ENCODE measurements around the gene NAA11. TPM values are rescaled to one million over a fixed set of nuclear protein-coding genes. Genes with fewer than 3 reads are reported as not detected.

NAA11 gene
- total and polyA plus RNA-seq, 11 donors, result not detected

- Histone ChIP-seq H3K36me3 (no peaks in the 10 kb centered on the region), H3K4me1 (no peaks in the 10 kb centered on the region), H3K9me3 (no peaks in the 10 kb centered on the region), H3K27ac (no peak overlapping the region), H3K4me3 (no peak overlapping the region), H3K27me3 (no peaks in the 10 kb centered on the region)
- TF ChIP-seq POLR2A (IDR thresholded peaks at IDR 0.05), result no peak
- TF ChIP-seq, protein P1, sequence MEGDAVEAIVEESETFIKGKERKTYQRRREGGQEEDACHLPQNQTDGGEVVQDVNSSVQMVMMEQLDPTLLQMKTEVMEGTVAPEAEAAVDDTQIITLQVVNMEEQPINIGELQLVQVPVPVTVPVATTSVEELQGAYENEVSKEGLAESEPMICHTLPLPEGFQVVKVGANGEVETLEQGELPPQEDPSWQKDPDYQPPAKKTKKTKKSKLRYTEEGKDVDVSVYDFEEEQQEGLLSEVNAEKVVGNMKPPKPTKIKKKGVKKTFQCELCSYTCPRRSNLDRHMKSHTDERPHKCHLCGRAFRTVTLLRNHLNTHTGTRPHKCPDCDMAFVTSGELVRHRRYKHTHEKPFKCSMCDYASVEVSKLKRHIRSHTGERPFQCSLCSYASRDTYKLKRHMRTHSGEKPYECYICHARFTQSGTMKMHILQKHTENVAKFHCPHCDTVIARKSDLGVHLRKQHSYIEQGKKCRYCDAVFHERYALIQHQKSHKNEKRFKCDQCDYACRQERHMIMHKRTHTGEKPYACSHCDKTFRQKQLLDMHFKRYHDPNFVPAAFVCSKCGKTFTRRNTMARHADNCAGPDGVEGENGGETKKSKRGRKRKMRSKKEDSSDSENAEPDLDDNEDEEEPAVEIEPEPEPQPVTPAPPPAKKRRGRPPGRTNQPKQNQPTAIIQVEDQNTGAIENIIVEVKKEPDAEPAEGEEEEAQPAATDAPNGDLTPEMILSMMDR (IDR thresholded peaks at IDR 0.05), result no peak
- WGBS, 4 donors, result 77 to 89% (median 81%) methylated on average over 2 of the region's 2 CpGs
- intact Hi-C loops (cut with DNase I), result no loop called here
- ATAC-seq, result peak in 1 of 4 donors; percentile 29
- DNase-seq, result no peak
These were observed 31.8 kb downstream of the NAA11 start for GRCh38 chr4:79294064-79294463.

- WGBS, 4 donors, result 69 to 79% (median 75%) methylated on average over 2 of the region's 2 CpGs
- DNase-seq (no peak), ATAC-seq (no peak)
- H3K27me3 ChIP-seq, result no peaks in the 10 kb centered on the region
- H3K4me3 ChIP-seq, result no peak overlapping the region
- no peak overlapping the region for H3K27ac ChIP-seq
- intact Hi-C loops (cut with DNase I), result no loop called here
- no peaks in the 10 kb centered on the region for H3K36me3 ChIP-seq
- no peaks in the 10 kb centered on the region for H3K4me1 ChIP-seq
- TF ChIP-seq, protein P1 (IDR thresholded peaks at IDR 0.05), result no peak
- no peak for TF ChIP-seq POLR2A (IDR thresholded peaks at IDR 0.05)
- H3K9me3 ChIP-seq, result no peaks in the 10 kb centered on the region
These were observed 33.9 kb downstream of the NAA11 start for GRCh38 chr4:79292008-79292407.

GRCh38 chr4:79290376-79290775, 35.5 kb downstream of the NAA11 start:
- intact Hi-C loops (cut with DNase I), result no loop called here
- Histone ChIP-seq H3K4me1 (no peaks in the 10 kb centered on the region), H3K4me3 (no peak overlapping the region), H3K9me3 (no peaks in the 10 kb centered on the region), H3K27ac (no peak overlapping the region), H3K27me3 (no peaks in the 10 kb centered on the region), H3K36me3 (no peaks in the 10 kb centered on the region)
- no peak for ATAC-seq
- WGBS, 4 donors, result 66 to 71% (median 69%) methylated on average over 4 of the region's 4 CpGs
- DNase-seq, result no peak
- TF ChIP-seq, protein P1 (IDR thresholded peaks at IDR 0.05), result no peak
- TF ChIP-seq POLR2A (IDR thresholded peaks at IDR 0.05), result no peak

GRCh38 chr4:79288185-79288584, 37.7 kb downstream of the NAA11 start:
- Histone ChIP-seq H3K36me3 (no peaks in the 10 kb centered on the region), H3K4me1 (no peaks in the 10 kb centered on the region), H3K4me3 (no peak overlapping the region), H3K27me3 (no peaks in the 10 kb centered on the region), H3K27ac (no peak overlapping the region), H3K9me3 (no peaks in the 10 kb centered on the region)
- DNase-seq (no peak), ATAC-seq (no peak)
- TF ChIP-seq POLR2A (IDR thresholded peaks at IDR 0.05), result no peak
- TF ChIP-seq, protein P1 (IDR thresholded peaks at IDR 0.05), result no peak
- intact Hi-C loops (cut with DNase I), result no loop called here
- 92 to 95% (median 94%) methylated on average over 1 of the region's 1 CpG for WGBS, 4 donors
